GM12873 (cell line): Measurements from ENCODE around the gene TRDN.

Source experiments
- TF ChIP-seq, protein P1 (sequence below): IDR thresholded peaks from 2 replicates; pipeline ENCODE4 v1.5.1; 2012; ENCODE audit warnings: low read depth, mild to moderate bottlenecking, moderate library complexity, low read length, control low read depth; ENCODE audit not compliant: insufficient read depth; ENCODE audit errors: missing control alignments

Gene TRDN

DNA sequence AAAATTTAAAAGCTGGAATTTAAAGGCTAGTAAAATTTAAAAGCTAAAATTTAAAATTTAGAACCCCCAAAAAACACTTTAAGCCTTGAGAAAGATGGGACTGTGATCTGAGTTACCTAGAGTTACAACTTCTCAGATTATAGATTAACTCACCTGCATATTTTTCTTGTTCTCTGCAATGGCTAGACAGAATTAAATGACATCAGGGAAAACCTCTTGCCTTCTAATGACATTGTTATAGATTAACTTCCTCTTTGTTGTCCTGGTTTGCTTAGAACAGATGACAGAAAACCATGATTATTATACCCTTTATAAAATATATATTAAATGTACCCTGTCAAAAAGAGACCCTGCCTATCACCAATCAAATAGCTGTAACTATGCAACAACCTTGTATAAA is 56.4 kb downstream of the TRDN start:
- TF ChIP-seq, protein P1, sequence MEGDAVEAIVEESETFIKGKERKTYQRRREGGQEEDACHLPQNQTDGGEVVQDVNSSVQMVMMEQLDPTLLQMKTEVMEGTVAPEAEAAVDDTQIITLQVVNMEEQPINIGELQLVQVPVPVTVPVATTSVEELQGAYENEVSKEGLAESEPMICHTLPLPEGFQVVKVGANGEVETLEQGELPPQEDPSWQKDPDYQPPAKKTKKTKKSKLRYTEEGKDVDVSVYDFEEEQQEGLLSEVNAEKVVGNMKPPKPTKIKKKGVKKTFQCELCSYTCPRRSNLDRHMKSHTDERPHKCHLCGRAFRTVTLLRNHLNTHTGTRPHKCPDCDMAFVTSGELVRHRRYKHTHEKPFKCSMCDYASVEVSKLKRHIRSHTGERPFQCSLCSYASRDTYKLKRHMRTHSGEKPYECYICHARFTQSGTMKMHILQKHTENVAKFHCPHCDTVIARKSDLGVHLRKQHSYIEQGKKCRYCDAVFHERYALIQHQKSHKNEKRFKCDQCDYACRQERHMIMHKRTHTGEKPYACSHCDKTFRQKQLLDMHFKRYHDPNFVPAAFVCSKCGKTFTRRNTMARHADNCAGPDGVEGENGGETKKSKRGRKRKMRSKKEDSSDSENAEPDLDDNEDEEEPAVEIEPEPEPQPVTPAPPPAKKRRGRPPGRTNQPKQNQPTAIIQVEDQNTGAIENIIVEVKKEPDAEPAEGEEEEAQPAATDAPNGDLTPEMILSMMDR, result no peak

DNA sequence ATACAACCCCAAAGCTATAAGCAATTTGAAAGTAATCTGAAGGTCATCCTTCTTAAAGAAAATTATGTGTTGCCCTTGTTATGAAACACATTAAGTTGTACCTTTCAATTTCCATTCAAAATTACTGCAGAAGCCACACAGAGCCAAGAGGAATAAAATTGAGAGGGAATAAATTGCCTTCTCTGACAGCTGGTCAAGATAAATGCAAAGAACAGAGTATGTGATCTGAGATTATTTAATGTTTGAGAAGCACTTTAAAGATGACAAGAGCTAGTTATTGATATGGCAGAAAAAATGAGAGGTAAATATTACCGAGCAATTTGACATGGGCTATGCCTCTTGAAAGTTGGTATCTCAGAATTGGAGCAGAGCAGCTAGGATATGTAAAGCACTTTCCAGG is 61.6 kb downstream of the TRDN start:
- TF ChIP-seq, protein P1, result no peak

DNA sequence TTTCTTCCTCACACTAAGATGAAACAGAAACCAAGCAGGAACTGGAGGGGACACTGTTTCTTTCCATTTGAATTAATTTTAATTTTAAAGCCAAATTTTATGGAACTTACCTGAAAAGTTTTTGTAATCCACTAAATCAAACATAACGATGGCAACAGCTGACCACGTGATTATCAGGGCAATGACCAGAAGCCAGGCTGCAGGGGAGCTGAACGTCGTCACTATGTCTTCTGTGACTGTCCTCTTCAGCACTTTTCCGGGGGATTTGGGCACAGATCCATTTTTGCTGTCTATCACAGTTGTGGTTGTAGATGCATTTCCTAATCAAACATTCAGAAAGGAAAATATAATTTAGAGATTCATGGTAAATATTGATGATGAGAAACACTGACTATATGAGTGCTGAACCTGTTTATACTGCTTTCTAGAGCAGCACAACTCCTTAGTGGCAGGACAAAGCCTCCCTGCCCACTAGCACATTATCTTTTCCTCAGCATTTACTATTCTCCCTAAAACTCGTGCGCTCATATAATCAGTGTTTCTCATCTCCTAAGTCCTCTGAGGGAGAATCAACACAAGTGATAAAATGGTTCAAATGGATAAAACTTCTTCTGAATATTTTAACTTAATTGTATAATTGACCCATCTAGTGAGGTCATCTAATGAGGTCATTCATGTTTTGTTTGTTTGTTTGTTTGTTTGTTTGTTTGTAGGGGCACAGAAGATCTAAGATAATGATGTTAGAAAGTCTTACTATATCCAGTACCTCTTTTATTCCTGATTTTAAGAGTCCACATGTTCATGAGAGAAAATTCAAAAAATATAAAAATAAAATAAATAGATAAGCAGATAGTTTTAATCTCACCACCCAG is 65.7 kb downstream of the TRDN start:
- TF ChIP-seq, protein P1, result no peak

DNA sequence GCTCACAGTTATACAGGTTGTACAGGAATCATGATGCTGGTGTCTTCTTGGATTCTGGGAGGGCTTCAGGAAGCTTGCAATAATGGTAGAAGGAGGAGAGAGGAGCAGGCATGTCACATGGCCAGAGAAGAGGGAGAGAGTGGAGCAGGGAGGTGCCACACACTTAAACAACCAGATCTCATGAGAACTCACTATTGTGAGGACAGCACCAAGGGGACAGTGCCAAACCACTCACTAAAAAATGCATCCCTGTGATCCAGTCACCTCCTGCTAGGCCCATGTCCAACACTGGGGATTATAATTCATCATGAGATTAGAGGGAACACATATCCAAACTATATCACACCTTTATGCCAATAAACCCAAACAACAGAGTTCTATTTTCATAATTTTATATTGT is 67.2 kb downstream of the TRDN start:
- TF ChIP-seq, protein P1, result no peak

DNA sequence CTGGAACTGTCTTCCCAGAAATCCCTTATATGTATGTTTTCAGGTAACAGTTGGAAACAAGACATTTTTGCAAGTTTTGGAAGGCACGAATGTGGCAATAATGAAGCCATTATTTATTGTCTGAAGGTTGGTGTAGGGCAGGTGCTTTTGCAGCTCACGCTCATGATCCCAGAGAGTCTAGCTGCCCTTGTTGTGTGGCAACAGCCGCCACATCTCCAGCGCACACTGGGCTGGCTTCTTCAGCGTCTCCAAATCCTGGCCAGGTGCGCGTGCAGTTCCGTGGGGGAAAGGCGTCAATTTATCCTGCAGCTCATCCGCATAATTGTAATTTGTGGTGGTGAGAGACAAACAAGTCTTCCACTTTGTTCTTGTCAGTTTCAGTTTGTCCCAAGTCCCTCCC is 71.2 kb downstream of the TRDN start:
- TF ChIP-seq, protein P1, result no peak

DNA sequence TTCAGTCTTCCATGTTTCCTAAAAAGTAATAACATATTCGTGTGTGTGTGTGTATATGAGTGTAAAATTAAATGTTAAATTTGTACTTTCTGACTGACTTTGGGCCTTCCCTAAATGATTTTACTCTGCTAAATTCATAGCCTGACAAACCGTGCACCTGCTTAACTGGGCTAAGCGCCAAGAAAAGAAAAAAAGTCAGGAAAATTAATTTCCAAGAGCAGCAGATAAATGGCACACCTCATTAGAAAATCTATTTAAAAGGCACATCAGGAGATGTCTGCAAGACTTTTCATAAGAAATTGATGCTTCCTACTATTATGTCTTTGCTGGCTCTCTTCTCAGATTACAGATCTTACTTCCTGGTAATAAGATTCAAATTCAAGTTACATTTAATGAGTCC is 72.4 kb downstream of the TRDN start:
- TF ChIP-seq, protein P1, result no peak

DNA sequence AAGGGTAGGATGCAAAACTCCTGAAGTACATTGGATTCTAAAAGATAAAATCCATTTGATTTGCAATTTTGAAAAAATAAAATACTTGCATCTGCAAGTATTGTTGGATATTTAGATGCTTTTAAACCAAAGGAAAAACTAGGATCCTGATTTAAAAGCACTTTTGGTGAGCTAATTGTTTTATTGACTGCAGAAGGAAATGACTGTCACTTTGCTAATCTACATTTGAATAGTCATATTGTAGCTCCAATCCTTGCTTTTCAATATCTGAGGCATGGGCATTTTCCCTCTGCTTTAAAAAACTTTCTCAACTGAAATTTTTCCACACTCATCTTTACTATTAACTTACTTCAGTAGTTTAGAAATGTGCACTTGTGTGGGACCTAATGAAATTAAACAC is 74.1 kb downstream of the TRDN start:
- TF ChIP-seq, protein P1, result no peak
